ENCODE data around the gene LSM5.

Gene LSM5

GRCh38 chr7:32458025-32458424 lies 32.2 kb downstream of the LSM5 start:
- DNase-seq = no peak

DNA sequence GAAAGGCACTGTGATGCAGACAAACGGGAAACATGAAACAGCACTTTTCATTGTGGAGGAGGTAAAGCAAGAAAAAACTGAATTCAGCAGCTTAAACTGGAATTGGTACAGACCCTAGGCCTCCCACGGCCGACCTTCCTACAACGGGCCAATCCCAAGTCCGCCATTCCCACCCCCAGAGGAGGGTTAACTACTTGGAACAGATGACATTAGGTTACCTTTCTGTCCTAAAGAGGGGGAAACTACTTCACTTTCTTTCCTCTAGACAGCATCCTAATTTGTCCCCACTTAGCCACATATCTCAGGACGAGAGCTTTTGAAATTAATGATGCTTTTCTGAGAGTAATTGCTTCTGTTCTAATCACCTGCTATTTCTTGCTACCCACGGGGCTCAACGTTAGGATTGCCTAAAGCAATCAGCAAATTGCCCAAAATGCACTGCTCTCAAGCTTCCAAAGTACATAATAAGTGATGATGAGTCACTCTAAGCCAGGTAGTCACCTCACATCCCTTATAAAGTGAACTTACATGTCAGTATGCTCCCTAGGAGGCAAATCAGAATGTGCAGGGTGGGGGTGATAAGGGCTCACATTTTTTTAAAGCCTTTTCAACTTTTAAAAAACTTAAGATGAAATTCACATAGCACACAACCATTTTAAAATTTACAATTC lies 36.7 kb downstream of the LSM5 start:
- DNase-seq = no peak

DNA sequence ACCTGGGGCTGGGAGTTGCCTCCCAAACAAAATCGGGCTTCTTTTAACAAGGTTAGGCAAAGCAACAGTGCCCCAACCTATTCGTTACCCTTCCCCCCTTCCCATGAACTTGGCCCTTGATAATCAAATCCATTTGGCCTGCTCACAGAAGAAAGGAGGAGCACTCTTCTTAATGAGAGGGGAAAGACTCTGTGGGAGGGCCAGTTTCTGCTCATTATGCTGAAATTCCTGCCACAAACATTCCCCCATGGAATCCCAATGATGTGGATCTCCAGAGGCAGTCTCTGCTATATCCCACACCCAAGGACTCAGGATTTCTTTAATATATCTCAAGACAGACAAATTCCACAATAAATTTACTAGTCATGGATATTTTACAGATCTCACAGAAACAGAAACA lies 43.0 kb downstream of the LSM5 start:
- DNase-seq = no peak

- no peak for DNase-seq
These were observed 53.8 kb downstream of the LSM5 start for GRCh38 chr7:32436146-32436928.
